K562 (cell line): ENCODE measurements around the gene DIP2B. TPM values are rescaled to one million over a fixed set of nuclear protein-coding genes. Genes with fewer than 3 reads are reported as not detected.

ENCODE experiments used
- ATAC-seq: fragments of 200-7000 bp; cut with Tn5 transposase; 3 replicates; pipeline ENCODE4 v1.9.1; 2020; ENCODE audit warnings: moderate library complexity
- BruUV-seq: library from RNA; stranded (reverse); fragments of 400-500 nt; replicated peaks from 2 replicates; lab custom pipeline; 2021; lab: Mats Ljungman, UMichigan
- CTCF ChIA-PET: fragments of 300-600 bp; formaldehyde crosslinking; extraction: SDS; loops from one replicate; lab custom pipeline; 2021; ENCODE audit warnings: low intra/inter-chr PET ratio; lab: Yijun Ruan, JAX
- POLR2A ChIA-PET: fragments of 300-600, 350-650 bp; sonication (Branson Sonifier 250); formaldehyde crosslinking; extraction: SDS; loops from one replicate; lab custom pipeline; 2021; ENCODE audit warnings: antibody characterized with exemption, inconsistent platforms; lab: Yijun Ruan, JAX
- DNase-seq, 4 experiments: peaks; one replicate each; pipeline versions ENCODE4 v3.0.0 to v3.0.0-alpha.2; 2011 to 2018; ENCODE audit warnings: low spot score in 3 of 4, mixed read lengths in 3 of 4; ENCODE audit errors: extremely low read depth in 1 of 4
- FAIRE-seq: peaks from 2 replicates; lab custom pipeline; 2011; peaks lifted over from hg19 to GRCh38; lab: Jason Lieb, UNC
- H2AFZ ChIP-seq: 2 replicates; pipeline ENCODE4 v1.6.0; 2011; ENCODE audit warnings: low read depth, low read length, control low read depth, inconsistent platforms
- H3K27ac ChIP-seq: fragments of 200-600 bp; 3 replicates; pipeline ENCODE4 v1.8.0; 2011; ENCODE audit warnings: low read depth, mild to moderate bottlenecking, control low read depth, inconsistent platforms, low read length, moderate library complexity, mixed read lengths; ENCODE audit errors: extremely low read depth
- H3K27me3 ChIP-seq, 2 experiments: fragments of 300-600 bp in 1 of 2; 2 replicates in 1 of 2; 3 replicates in 1 of 2; pipeline versions ENCODE4 v1.6.0 to v1.8.0; 2011; ENCODE audit warnings: inconsistent platforms in 2 of 2, low read length in 2 of 2, mild to moderate bottlenecking in 1 of 2, mixed read lengths in 1 of 2, moderate library complexity in 1 of 2; ENCODE audit not compliant: control insufficient read depth in 2 of 2, insufficient read depth in 2 of 2
- H3K36me3 ChIP-seq: fragments of 300-600 bp; 3 replicates; pipeline ENCODE4 v1.8.0; 2011; ENCODE audit warnings: mild to moderate bottlenecking, low read length, inconsistent platforms; ENCODE audit not compliant: control insufficient read depth, insufficient read depth
- H3K4me1 ChIP-seq, 2 experiments: fragments of 200-600 bp in 1 of 2; replicated peaks in 1 of 2; 2 replicates in 1 of 2; 3 replicates in 1 of 2; pipeline versions ENCODE4 v1.5.1 to v1.8.0; 2011; ENCODE audit warnings: inconsistent platforms in 2 of 2, low read length in 2 of 2, mild to moderate bottlenecking in 1 of 2, mixed read lengths in 1 of 2, moderate library complexity in 1 of 2; ENCODE audit not compliant: control insufficient read depth in 2 of 2, insufficient read depth in 2 of 2
- H3K4me2 ChIP-seq: 2 replicates; pipeline ENCODE4 v1.6.1; 2011; ENCODE audit warnings: low read length, control low read depth, inconsistent platforms, mixed read lengths; ENCODE audit not compliant: insufficient read depth
- H3K4me3 ChIP-seq: fragments of 200-600 bp; sonication (generic), shearing (Covaris generic); 2 replicates; pipeline ENCODE4 v1.5.1; 2016; ENCODE audit warnings: control low read depth, inconsistent platforms
- H3K79me2 ChIP-seq: fragments of 200-600 bp; 3 replicates; pipeline ENCODE4 v1.8.0; 2011; ENCODE audit warnings: low read length, inconsistent platforms; ENCODE audit not compliant: control insufficient read depth, insufficient read depth
- H3K9ac ChIP-seq, 2 experiments: 2 replicates each; pipeline versions ENCODE4 v1.6.0 to v1.6.1; 2011; ENCODE audit warnings: low read depth in 2 of 2, low read length in 2 of 2, control low read depth in 1 of 2, inconsistent platforms in 1 of 2, mild to moderate bottlenecking in 1 of 2, mixed read lengths in 1 of 2; ENCODE audit not compliant: insufficient read depth in 1 of 2
- H3K9me1 ChIP-seq: one replicate; pipeline ENCODE4 v1.6.0; 2011; ENCODE audit warnings: inconsistent platforms, mild to moderate bottlenecking, low read length, moderate library complexity; ENCODE audit not compliant: control insufficient read depth, insufficient read depth
- H3K9me3 ChIP-seq: replicated peaks from 2 replicates; pipeline ENCODE4 v1.5.1; 2011; ENCODE audit warnings: low read depth, low read length, inconsistent platforms; ENCODE audit not compliant: control insufficient read depth, insufficient read depth
- H4K20me1 ChIP-seq: replicated peaks from 2 replicates; pipeline ENCODE4 v1.6.1; 2011; ENCODE audit warnings: low read length, inconsistent platforms, mixed read lengths; ENCODE audit not compliant: control insufficient read depth, insufficient read depth
- ATF1 ChIP-seq, 2 experiments: fragments of 450-650 bp in 1 of 2; IDR thresholded peaks; 2 replicates each; pipeline ENCODE4 v1.6.1; 2016; ENCODE audit warnings: missing compliant biosample characterization in 1 of 2, missing genetic modification characterization in 1 of 2
- FUS ChIP-seq: fragments of 200-400 bp; formaldehyde crosslinking; optimal IDR thresholded peaks from 2 replicates; pipeline ENCODE3; 2017; ENCODE audit warnings: low read depth, low read length
- GATA2 ChIP-seq: sonication (generic); formaldehyde crosslinking; IDR thresholded peaks from 2 replicates; pipeline ENCODE4 v1.4.0; 2020; ENCODE audit warnings: mild to moderate bottlenecking, missing genetic modification reagents
- HDAC2 ChIP-seq: fragments of 450-650 bp; IDR thresholded peaks from 2 replicates; pipeline ENCODE4 v1.6.1; 2016; ENCODE audit warnings: mild to moderate bottlenecking
- HDGF ChIP-seq: fragments of 450-650 bp; IDR thresholded peaks from 2 replicates; pipeline ENCODE4 v1.6.1; 2016
- KLF16 ChIP-seq: IDR thresholded peaks from 2 replicates; pipeline ENCODE4 v1.6.1; 2016; ENCODE audit warnings: antibody characterized with exemption
- L3MBTL2 ChIP-seq: fragments of 450-650 bp; IDR thresholded peaks from 2 replicates; pipeline ENCODE4 v1.6.1; 2016; ENCODE audit warnings: mild to moderate bottlenecking, moderate library complexity
- MCM5 ChIP-seq: fragments of 450-650 bp; IDR thresholded peaks from 2 replicates; pipeline ENCODE4 v1.6.1; 2016; ENCODE audit warnings: low read depth
- NFYB ChIP-seq: IDR thresholded peaks from 2 replicates; pipeline ENCODE4 v1.6.1; 2011; ENCODE audit warnings: mild to moderate bottlenecking, moderate library complexity; ENCODE audit not compliant: insufficient read length; ENCODE audit errors: extremely low read depth
- PCBP2 ChIP-seq: fragments of 200-400 bp; formaldehyde crosslinking; IDR thresholded peaks from 2 replicates; pipeline ENCODE4 v1.6.1; 2018; ENCODE audit warnings: low read length, low read depth, mild to moderate bottlenecking, moderate library complexity; ENCODE audit not compliant: poor library complexity, severe bottlenecking
- PREB ChIP-seq: sonication (generic); formaldehyde crosslinking; IDR thresholded peaks from 2 replicates; pipeline ENCODE4 v1.8.1; 2023; ENCODE audit warnings: mild to moderate bottlenecking, missing genetic modification reagents
- ZBTB2 ChIP-seq: fragments of 450-650 bp; IDR thresholded peaks from 2 replicates; pipeline ENCODE4 v1.6.1; 2016; ENCODE audit warnings: antibody characterized with exemption
- ZC3H8 ChIP-seq: fragments of 450-650 bp; IDR thresholded peaks from 2 replicates; pipeline ENCODE4 v1.6.1; 2017
- ZNF316 ChIP-seq: fragments of 450-650 bp; IDR thresholded peaks from 2 replicates; pipeline ENCODE4 v1.6.1; 2016
- ZNF778 ChIP-seq: fragments of 450-650 bp; formaldehyde crosslinking; IDR thresholded peaks from 2 replicates; pipeline ENCODE4 v1.4.0; 2020; ENCODE audit warnings: mild to moderate bottlenecking, moderate library complexity
- WGBS: fragments of 100-300 bp; shearing (Covaris generic); methylation state at CpG from one replicate; pipeline ENCODE4 v1.1.6; 2016; ENCODE audit warnings: low coverage, mixed read lengths; ENCODE audit not compliant: insufficient coverage; ENCODE audit errors: missing lambda C conversion rate; 5-methylcytosine and 5-hydroxymethylcytosine counted together
- in situ Hi-C: fragments of 300-500 bp; cut with MboI; formaldehyde crosslinking; loops from 4 replicates; pipeline ENCODE4 v1.15.0; 2018; ENCODE audit warnings: inconsistent platforms, mixed read lengths
- intact Hi-C: fragments of 100-400 bp; cut with micrococcal nuclease; formaldehyde crosslinking; loops from 2 replicates; pipeline ENCODE4 v1.14.2; 2022
- polyA plus RNA-seq, 8 experiments: library from polyadenylated mRNA; depleted of rRNA in 4 of 8; stranded (reverse) in 5 of 8; unstranded in 3 of 8; fragments of >200 nt; fragmentation: Nextera tagmentation in 2 of 8; fragmentation: Illumina TruSeq in 1 of 8; extraction: Ambion mirVana in 2 of 8; extraction: Trizol in 1 of 8; gene quantifications; 2 replicates each; pipeline versions ENCODE4 v1.2.1 to v1.2.3, GENCODE V29; 2011 to 2014; ENCODE audit warnings: inconsistent platforms in 1 of 8, missing spikeins in 1 of 8
- total RNA-seq, 7 experiments: library from RNA; depleted of rRNA in 6 of 7; stranded (reverse); fragments of >200 nt in 6 of 7; fragmentation: Illumina TruSeq in 2 of 7; extraction: Trizol in 2 of 7; gene quantifications; 2 replicates each; pipeline versions ENCODE4 v1.2.1 to v1.2.3, GENCODE V29; 2011 to 2021; ENCODE audit warnings: low replicate concordance in 1 of 7

The DIP2B gene
- total and polyA plus RNA-seq, 9 of the 15 experiments (the other 6 are each of a cell fraction or from before 2014, with no cell fraction given) = 4.6 to 26.1 (median 18.8) TPM

GRCh38 chr12:50529345-50529744 is 24.6 kb downstream of the DIP2B start:
- H3K9ac ChIP-seq = no peak overlapping the region
- ATAC-seq (no peak), DNase-seq (no peak), FAIRE-seq (no peak)
- peaks cover 3% of the 10 kb centered on the region; the same call in 1 of the 2 replicates for H3K9me3 ChIP-seq
- H3K27me3 ChIP-seq = no peaks in the 10 kb centered on the region
- in situ Hi-C loops = no loop called here
- peaks cover 16% of the 10 kb centered on the region; the same call in 1 of the 3 replicates for H3K36me3 ChIP-seq
- ChIA-PET POLR2A (interaction anchor here (1.6 kb wide), 1 partner anchor 9 kb away, joined by 6 read pairs; no protein-coding TSS in a partner anchor), CTCF (no interaction called here)
- H2AFZ ChIP-seq = no peak overlapping the region
- no peaks in the 10 kb centered on the region for H3K9me1 ChIP-seq
- no peaks in the 10 kb centered on the region for H4K20me1 ChIP-seq
- intact Hi-C loops = no loop called here
- H3K4me1 ChIP-seq = peaks cover 9 to 25% of the 10 kb centered on the region in 2 experiments; a peak in 3 of 5 replicates
- H3K79me2 ChIP-seq = peaks cover 46% of the 10 kb centered on the region
- H3K27ac ChIP-seq = no peak overlapping the region
- WGBS = 82% methylated on average over 3 of the region's 3 CpGs
- H3K4me3 ChIP-seq = no peak overlapping the region
- no TSS peak for BruUV-seq
- H3K4me2 ChIP-seq = no peak overlapping the region
- TF ChIP-seq ZNF316 (no peak), ATF1 (CRISPR knock-in tag; IDR thresholded peaks at IDR 0.05) (no peak), ATF1 (tag; IDR thresholded peaks at IDR 0.05) (no peak), HDGF (no peak), FUS (no peak), ZC3H8 (no peak), GATA2 (CRISPR knock-in tag) (no peak), KLF16 (no peak), NFYB (no peak), PREB (CRISPR knock-in tag) (no peak), ZNF778 (CRISPR knock-in tag) (no peak), HDAC2 (no peak), PCBP2 (no peak), L3MBTL2 (no peak), MCM5 (no peak), ZBTB2 (no peak)
